ENCODE measurements around the gene C1QBP.
"Not testable (repeated sequence)": the region's sequence is repeated elsewhere in the genome, so short reads cannot be mapped to it uniquely, and the experiment has no call there.

Gene C1QBP, protein sequence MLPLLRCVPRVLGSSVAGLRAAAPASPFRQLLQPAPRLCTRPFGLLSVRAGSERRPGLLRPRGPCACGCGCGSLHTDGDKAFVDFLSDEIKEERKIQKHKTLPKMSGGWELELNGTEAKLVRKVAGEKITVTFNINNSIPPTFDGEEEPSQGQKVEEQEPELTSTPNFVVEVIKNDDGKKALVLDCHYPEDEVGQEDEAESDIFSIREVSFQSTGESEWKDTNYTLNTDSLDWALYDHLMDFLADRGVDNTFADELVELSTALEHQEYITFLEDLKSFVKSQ

DNA sequence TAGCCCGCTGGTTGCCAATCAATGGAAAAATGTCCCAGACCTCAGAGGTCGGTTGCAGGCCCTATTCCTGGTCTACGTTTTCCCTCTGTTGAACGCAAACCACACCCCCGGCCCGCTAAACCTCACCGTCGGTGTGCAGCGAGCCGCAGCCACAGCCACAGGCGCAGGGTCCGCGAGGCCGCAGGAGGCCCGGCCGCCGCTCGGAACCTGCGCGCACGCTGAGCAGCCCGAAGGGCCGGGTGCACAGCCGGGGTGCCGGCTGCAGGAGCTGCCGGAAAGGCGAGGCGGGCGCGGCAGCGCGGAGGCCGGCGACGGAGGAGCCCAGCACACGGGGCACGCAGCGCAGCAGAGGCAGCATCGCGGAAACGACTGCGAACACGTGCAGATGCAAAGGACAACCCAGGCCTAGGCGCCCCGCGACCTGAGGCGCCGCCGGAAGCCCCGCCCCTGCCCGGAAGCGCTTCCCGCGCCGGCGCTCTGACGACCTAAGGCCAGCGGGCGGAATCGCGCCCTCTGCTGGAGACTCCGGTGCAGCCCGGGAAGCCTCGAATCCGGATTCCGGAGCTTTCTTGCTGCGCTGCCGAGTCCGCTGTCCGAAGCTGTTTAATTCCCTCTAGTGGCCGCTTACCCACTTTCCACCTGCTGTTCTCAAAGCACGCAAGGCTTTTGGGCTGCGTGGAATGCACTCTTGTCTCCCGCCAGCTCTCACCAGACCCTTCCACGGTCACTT is at the start of gene C1QBP:
Gene C1QBP (minus strand): TSS at position 440 of the 730 bp plus-strand sequence. CDS start 82 bp downstream, at position 358.
- peak; percentile 96 for DNase-seq (ENCODE audit: low spot score)

DNA sequence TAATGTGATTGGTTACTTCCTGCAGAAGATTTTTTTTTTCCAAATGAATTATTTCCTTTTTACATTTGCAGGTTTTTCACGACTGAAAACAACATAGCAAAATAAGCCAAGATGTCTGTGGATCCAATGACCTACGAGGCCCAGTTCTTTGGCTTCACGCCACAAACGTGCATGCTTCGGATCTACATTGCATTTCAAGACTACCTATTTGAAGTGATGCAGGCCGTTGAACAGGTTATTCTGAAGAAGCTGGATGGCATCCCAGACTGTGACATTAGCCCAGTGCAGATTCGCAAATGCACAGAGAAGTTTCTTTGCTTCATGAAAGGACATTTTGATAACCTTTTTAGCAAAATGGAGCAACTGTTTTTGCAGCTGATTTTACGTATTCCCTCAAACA is 49.8 kb upstream of the C1QBP start:
- no peak for DNase-seq (ENCODE audit: low spot score)

DNA sequence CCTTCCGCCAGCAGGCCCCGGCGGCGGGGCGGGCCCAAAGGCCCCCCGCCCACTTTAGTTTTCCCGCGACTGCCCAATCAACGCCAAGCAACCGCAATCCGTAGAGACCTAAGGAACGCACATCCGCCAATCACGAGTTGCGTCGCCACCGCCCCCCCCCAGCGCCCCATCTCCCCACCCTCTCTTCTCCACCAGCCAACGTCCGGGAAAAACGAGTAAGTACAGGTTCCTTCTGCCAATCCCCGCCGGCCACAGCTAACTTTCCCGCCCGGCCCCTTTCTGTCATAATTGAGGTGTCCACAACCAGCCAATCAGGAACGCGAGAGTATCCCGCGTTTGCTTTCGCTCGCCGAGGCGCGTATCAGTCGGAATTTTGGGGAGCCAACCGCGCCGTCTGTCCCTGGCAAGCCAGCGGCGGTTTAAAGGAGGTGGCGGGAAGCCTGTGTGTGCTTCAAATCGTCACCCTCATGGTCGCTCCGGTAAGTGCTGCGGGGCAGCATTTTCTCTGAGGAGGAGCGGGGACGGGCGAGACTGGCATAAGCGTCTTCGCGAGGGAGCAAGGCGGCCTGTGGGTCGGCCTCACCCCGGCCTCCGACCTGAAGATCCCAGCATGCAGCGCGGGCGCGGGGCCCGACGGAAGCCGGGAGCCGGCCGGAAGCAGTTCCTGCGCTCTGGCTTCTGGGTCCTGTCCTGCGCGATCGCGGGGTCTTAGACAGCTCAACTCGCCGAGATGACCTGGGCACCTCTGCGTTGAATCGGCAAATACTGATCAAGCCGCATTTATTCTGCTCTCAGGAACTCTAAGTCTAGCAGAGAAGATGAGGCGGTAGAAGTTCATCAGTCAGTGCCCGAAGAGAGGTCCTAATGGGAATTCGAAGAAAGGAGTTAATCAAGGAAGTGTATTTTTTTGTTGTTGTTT is 47.5 kb upstream of the C1QBP start, which contains the start of gene MIS12:
Gene MIS12 (plus strand): TSS at position 361 of the 919 bp plus-strand sequence. CDS start 2,297 bp downstream, outside the sequence.
- DNase-seq (ENCODE audit: low spot score), result peak; percentile 99

DNA sequence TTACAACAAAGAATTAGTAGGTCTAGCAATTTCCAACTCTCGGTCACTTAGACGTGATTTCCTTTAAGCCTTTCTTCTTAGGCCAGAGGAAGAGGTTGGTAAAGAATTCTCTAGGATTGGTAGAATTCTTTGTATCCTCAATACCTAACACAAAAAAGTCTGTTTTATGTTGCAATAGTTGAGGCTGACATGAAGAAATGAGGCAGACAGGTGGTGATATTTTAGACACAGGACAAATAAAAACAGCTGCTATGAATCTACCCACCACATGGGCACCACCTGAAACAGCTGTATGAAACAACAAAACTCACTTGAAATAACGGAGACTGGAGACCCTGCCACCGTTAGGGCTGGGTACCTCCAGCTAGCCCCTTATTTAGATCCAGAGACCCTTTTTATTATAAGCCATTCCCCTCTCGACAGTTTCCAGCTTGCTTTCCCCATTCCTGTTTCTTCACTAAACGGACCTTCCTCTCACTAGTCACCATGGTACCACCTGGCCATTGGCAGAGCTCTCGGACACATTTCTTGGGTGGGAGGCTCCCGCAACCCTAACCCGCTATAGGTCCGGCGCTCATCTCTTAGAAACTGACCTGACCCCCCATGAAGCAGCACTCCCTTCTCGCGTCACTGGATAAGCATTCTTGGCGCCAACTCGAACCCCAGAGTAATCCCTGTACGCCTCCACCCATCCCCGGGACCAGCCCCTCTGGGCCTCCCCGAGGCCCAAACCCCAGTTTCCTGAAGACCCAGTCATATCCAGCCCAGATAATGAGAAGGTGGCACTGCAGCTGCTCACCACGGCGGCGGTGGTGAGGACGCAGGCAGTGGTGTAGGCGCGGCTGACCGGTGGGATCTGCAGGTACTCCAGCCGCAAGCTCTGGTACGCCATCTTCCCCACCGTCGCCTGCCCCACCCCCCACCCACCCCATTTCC is 46.6 kb upstream of the C1QBP start, which contains the start of gene DERL2:
Gene DERL2 (minus strand): TSS at position 909 of the 936 bp plus-strand sequence. CDS start 17 bp downstream, at position 892.
- peak; percentile 62 for DNase-seq (ENCODE audit: low spot score)

DNA sequence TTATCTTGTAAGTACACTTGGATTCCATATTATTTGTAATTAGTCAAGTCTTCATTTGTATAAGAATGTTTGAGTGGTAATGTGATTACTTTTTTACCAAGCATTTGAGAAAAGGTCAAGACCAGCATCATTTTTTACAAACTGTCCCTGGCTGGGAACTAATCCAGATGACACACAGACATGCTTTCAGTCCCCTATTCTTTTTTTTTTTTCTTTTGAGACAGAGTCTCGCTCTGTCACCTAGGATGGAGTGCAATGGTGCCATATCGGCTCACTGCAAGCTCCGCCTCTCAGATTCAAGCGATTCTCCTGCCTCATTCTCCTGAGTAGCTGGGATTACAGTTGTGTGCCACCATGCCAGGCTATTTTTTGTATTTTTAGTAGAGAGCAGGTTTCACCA is 42.5 kb upstream of the C1QBP start:
- DNase-seq (ENCODE audit: low spot score), result no peak

DNA sequence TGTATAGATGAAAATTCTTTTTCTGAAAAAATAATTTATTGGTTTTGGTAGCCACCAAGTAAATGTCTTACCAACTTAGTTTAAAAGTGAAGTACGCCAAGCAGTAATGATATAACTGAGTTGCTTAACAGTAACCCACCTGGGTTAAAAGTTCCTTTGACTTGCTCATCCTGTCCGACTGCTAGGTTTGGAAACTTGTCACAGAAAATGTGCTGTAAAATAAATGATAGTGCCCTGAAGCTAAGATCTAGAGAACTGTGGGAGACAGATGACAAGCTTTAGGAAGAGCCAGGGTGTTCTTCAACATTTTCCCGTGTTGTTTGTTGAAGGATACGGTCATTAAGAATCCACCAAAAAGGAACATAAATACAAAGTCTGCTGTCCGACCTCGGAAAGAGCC is 42.0 kb upstream of the C1QBP start:
- no peak for DNase-seq (ENCODE audit: low spot score)

DNA sequence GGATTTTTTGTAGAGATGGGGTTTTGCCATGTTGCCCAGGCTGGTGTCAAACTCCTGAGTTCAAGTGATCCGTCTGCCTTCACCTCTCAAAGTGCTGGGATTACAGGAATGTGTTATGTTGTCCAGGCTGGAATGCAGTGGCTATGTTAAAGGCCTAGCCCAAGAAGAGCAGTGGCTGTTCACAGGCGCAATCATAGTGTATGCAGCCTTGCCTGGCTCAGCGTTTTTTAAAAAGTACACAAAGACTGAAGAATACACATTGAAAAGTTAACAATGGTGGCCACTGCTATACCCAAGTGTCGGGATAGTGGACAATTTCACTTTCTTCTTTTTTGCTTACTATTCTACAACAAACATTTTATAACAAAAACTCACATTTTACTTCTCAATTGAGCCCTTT is 40.0 kb upstream of the C1QBP start:
- no peak for DNase-seq (ENCODE audit: low spot score)

DNA sequence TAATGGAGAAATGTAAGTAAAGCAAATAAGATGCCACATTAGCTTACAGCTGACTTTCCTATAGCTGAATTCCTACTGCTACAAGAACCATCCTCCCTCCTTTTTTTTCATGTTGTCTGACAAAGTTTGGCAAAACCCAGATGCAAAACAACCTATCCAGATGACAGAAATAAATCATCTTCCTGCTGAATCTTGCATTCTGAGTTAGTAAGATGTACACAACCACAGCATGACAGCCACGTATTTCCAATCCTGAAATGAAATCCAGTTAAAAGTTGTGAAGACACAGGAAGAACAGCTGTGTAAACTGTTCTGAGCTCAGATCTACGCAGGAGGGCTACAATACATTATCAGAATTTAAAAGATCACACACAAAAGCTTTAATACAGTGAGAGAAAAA is 35.0 kb upstream of the C1QBP start:
- no peak for DNase-seq (ENCODE audit: low spot score)

DNA sequence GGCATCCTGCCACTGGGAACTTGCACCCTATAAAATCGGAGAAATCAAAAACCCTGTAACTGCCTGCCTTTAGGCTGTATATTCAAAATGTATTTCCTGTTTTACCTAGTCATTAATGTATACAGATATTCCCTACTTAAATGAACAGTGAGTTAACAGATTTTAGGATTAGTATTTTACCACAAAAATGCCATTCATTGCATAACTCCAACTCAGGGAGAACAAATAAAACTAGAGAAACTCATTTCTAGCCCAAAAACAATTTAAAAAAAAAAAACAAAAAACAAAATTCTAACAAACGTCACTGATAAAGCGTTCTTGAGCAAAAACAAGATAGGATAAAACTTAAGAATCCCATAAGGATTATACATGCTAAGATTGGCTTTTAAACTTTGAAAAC is 33.6 kb upstream of the C1QBP start:
- no peak for DNase-seq (ENCODE audit: low spot score)

DNA sequence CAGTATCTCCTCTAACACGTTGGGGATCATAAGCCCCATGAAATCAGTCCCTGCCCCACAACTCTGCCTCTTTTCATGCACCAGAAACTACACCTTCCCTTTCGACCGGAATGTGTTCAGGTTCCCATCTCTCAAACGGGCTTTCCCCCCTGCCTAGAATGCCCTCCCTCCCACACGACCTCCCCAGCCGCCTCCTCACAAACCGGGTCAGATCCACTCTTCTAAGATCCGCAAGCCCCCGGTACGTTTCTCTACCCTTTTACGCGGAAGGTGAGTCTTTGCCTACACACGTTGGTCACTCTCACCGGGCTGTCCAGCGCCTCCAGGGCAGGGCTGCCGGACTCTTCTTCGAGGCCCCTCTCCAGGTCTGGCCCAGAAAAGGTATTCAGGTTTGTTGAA is 29.1 kb upstream of the C1QBP start:
- DNase-seq (ENCODE audit: low spot score), result peak; percentile 12

DNA sequence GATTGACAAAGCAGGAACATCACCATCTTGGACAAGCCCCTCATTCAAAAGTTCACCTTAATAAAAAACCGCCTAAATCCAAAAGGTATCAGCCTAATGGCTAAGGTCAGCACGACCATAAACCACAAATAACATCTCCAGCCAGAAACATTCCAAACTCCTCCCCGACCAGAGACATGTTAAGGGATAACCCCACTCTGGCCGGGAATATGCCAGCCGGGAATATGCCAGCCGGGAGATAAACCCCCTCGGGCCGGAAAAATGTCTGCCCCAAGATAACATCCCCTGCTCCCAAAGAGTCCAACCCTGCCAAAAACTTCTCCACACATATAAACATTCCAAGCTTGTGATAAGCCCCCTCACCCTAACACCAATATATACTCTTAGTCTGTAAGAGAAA is 28.5 kb upstream of the C1QBP start:
- DNase-seq (ENCODE audit: low spot score), result no peak

DNA sequence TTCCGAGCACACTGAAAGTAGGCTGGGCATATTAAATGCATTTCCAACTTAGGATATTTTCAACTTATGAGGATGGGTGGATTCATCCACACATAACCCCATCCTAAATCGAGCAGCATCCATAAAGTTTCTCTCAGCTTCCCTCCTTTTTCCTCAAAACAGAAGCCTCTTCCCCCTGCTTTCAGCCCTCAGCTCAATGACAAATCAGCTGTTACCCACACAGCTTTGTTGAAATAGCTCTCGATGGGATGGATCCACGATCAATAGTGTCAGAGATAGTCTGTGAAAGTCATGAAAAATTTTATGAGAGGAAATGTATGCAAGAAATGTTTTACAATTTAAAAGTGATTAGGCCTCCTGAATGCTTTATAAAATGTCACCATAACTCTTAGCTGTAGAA is 27.3 kb upstream of the C1QBP start:
- no peak for DNase-seq (ENCODE audit: low spot score)

DNA sequence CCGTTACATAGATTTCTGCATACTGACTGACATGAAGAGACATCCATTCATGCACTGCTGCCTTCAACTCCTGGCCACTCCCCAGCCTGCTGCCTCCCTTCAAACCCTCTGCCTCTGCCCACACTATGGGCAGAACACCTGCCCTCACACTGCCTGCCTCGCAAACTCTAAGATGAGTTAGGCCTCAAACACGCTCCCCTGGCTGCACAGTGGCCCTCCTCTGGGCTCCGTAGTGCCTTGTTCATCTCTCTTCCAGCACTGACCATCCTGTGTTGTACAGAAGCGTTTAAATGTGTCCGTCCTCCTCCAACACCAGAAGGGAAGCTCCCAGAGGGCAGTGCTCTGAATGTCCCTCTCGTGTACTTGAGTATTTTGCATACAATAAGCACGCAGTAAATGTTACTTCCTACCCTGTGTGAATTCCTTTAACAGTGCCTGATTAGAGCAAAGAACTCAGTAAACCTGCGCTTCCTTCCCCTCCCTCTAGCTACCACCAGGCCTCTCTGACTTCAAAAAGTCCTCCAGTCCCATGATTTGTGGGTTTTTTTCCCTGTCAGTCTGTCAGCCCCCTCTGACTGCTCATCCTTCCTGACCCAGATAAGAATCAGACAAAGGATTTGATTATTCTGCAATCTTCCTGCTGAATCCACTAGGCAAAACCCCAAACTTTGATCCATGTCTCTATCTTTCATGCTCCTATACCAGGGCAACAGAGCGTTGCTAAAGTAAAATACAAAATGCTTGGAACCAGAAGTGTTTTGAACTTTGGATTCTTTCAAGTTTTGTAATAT is 26.0 kb upstream of the C1QBP start:
- no peak for DNase-seq (ENCODE audit: low spot score)

DNA sequence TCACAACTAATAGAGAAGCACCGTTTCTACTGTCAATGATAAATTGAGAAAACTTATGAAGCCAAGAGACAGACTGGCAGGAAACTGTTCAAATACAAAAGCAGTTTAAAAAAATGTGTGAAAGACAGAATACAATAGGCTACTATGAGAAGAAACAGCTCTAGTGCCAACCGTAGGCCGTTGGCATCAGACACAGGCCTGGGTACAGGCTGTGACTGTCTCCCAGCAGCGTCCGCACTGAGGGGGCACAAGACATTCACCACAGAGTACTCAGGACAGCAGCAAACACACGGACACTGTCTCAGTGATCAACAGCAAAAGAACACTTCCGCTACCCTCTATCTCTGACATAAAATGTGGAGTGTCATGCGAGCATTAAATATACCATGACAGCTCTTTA is 7.8 kb upstream of the C1QBP start:
- no peak for DNase-seq (ENCODE audit: low spot score)

DNA sequence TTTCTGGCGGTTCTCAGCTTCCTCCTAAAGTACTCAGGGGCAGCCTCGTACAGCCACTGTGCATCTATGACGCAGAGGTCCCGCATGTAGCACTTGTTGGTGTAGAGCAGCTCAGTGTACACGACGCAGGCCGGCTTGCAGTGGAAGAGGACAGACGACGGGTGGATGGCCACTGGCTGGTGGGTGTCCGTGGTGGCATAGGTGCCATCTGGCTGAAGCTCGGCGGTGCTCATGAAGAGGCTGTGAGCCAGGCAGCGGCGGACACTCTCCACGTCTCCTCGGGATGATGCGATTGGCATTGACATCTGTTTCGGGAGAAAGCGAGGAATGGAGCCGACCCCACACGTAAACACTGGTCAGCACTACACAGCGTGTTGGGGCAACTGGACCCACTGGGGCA is 5.3 kb upstream of the C1QBP start:
- DNase-seq (ENCODE audit: low spot score), result no peak

DNA sequence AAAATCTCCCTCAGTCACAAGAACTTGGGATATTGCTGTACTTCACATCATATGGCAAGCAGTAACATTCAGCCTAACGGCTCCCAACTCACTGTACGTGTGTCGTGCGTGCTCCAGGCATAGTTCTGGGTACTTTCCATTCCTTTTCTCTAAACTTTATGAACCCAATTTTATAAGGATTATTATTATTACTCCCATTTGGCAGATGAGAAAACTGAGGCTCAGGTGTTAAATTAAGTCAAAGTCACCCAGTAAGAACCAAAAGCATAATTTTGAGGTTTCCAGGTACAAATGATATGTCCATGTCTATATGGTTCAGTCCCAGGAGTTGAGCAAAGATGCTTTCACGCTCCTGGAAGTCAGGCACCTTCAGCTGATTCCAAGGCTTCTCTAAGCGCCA is 4.8 kb upstream of the C1QBP start:
- DNase-seq (ENCODE audit: low spot score), result no peak

DNA sequence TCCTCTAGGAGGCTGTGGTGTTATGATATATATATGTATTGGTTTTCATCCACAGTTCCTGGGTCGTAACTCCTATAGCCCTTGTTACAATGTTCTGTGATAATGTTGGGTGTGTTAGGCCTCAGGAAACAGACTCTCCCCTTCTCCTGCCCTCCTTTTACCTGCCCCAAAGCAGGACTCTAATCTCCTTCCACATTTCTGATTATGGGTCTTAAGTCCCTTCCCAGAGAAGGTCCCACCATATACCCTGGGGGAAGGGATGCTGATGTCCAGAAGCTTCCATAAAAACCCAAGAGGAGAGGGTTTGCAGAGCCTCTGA is 450 bp upstream of the C1QBP start:
- DNase-seq (ENCODE audit: low spot score), result no peak

DNA sequence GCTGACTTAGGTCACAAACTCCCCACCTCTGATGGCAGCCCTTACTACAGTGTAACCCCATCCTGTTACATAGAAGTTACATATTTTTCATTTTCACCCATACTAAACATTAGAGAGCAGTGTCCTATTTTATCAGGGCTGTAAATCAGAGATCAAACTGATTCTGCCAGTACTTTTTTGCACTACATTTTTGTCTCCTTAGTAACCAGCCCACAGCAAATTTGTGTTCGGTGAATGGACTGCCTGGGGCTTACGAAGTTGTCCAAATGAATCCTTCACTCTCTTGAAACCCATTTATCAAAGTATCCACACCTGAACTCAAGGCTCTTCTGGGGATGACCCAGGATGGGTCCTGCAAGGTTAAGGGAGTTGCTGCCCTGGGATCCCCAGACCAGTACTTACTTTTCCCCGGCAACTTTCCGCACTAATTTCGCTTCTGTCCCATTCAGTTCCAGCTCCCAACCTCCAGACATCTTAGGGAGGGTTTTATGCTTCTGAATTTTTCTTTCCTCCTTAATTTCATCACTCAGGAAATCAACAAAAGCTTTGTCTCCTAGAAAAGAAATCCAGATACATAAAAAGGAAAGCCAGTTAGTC is 1.1 kb downstream of the C1QBP start:
- DNase-seq (ENCODE audit: low spot score), result no peak

DNA sequence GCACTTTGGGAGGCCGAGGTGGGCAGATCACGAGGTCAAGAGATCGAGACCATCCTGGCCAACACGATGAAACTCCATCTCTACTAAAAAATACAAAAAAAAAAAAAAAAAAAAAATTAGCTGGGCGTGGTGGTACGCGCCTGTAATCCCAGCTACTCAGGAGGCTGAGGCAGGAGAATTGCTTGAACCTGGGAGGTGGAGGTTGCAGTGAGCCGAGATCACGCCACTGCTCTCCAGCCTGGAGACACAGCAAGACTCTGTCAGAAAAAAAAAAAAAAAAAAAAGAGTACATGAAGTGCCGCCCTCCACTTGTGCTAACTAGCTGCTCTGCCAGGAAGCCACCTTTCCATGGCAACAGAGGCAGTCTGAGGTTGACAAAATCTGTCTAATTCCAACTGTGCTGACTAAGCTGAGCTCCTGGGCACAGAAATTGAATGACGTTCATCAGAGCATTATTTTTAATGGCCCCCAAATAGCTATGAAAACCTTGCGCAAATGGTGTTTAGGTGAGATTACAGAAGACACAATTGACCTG is 3.1 kb downstream of the C1QBP start:
- not testable (repeated sequence) for DNase-seq (ENCODE audit: low spot score)

DNA sequence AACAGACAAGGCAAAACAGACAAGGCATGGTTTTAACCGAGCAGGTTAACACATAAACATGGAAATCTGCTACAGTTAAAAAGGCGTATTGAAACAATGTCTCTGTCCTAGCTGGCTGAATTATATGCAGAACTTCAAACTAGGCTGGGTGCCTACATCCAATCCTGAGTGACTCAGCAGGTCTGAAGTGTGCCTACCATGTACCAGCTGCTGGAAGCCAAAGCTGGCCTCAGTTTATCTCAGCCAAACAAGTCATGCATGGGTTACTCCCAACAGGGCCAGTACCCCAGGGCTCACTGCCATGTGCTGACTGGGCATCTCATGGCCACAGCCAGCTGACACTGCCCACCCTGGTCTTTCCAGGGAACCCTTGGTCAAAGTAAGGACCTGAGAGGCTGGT is 4.0 kb downstream of the C1QBP start:
- DNase-seq (ENCODE audit: low spot score), result no peak

Data from iPS-NIHi11 (cell line).